ENCODE results near the gene EML6. TPM values are rescaled to one million over a fixed set of nuclear protein-coding genes. Genes with fewer than 3 reads are reported as not detected.

The EML6 gene
- total and polyA plus RNA-seq, 4 donors, result 0.94 to 5.1 (median 2.0) TPM

DNA sequence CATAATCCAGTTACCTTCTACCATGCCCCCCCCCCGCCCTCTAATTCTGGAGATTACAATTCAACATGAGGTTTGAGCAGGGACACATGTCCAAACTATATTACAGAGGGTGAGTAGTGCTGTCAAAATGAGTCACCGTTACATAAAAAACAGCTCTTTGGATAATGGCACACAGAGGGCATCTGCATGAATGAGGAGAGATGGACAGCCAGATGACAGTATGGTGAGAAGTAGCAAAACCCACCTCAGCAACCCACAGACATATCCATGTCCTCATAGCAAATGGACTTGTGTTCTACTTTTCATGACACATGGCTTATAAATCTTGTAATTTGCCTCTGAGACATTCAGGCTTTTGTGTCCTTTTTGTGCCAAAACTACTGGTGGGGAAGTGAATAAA, 132.0 kb downstream of the EML6 start:
- ATAC-seq (ENCODE audit: insufficient read depth, low FRiP score), result no peak
- no peak for TF ChIP-seq CTCF (IDR thresholded peaks at IDR 0.05; ENCODE audit: control extremely low read depth, extremely low read depth)
- no peak overlapping the region for H3K9ac ChIP-seq (ENCODE audit: insufficient read depth in 1 of 2, low read length in 2 of 2)
- no peaks in the 10 kb centered on the region for H3K36me3 ChIP-seq (ENCODE audit: control insufficient read depth in 4 of 4, insufficient read depth in 4 of 4, low read length in 4 of 4)
- DNase-seq, result no peak
- no peak overlapping the region for H3K27ac ChIP-seq (ENCODE audit: low read depth in 1 of 2, low read length in 1 of 2)
- 94% methylated on average over 2 of the region's 2 CpGs for WGBS, 2 donors
- no peak overlapping the region for H3K4me3 ChIP-seq
- peaks cover 0 to 2% (median 0%) of the 10 kb centered on the region in 4 donors for H3K9me3 ChIP-seq (ENCODE audit: control insufficient read depth in 4 of 4, insufficient read depth in 3 of 4, low read length in 3 of 4)
- no peaks in the 10 kb centered on the region for H3K27me3 ChIP-seq (ENCODE audit: control insufficient read depth in 3 of 3, insufficient read depth in 3 of 3, low read length in 2 of 3)
- H3K4me1 ChIP-seq (ENCODE audit: control insufficient read depth in 5 of 5, insufficient read depth in 5 of 5, low read length in 5 of 5), result peaks cover 0 to 4% (median 0%) of the 10 kb centered on the region in 5 donors

- H3K36me3 ChIP-seq (ENCODE audit: control insufficient read depth in 4 of 4, insufficient read depth in 4 of 4, low read length in 4 of 4), result no peaks in the 10 kb centered on the region
- H3K4me1 ChIP-seq (ENCODE audit: control insufficient read depth in 5 of 5, insufficient read depth in 5 of 5, low read length in 5 of 5), result peaks cover 0 to 4% (median 0%) of the 10 kb centered on the region in 5 donors
- 58 to 83% methylated on average over 3 of the region's 3 CpGs for WGBS, 2 donors
- H3K27ac ChIP-seq (ENCODE audit: low read depth in 1 of 2, low read length in 1 of 2), result no peak overlapping the region
- no peak for TF ChIP-seq CTCF (IDR thresholded peaks at IDR 0.05; ENCODE audit: control extremely low read depth, extremely low read depth)
- no peak overlapping the region for H3K4me3 ChIP-seq
- H3K9me3 ChIP-seq (ENCODE audit: control insufficient read depth in 4 of 4, insufficient read depth in 3 of 4, low read length in 3 of 4), result peaks cover 0 to 2% (median 0%) of the 10 kb centered on the region in 4 donors
- no peaks in the 10 kb centered on the region for H3K27me3 ChIP-seq (ENCODE audit: control insufficient read depth in 3 of 3, insufficient read depth in 3 of 3, low read length in 2 of 3)
- DNase-seq (no peak), ATAC-seq (ENCODE audit: insufficient read depth, low FRiP score) (no peak)
- no peak overlapping the region for H3K9ac ChIP-seq (ENCODE audit: insufficient read depth in 1 of 2, low read length in 2 of 2)
These were observed 134.7 kb downstream of the EML6 start for GRCh38 chr2:54858021-54858681.

DNA sequence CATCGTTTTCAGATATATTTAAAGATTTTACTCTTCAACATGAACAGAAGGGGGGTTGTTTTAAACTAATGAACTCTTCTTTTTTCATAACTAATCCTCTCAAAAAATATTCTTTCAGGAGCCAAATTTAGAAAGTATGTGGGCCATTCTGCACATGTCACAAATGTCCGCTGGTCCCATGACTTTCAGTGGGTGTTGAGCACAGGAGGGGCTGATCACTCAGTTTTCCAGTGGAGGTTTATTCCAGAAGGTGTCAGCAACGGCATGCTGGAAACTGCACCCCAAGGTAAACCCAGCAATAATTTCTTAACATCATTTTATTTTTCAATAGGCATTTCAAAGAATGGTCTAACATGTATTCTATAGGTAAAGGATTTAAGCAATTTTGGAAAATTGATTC, 136.0 kb downstream of the EML6 start:
- ATAC-seq (ENCODE audit: insufficient read depth, low FRiP score), result no peak
- H3K4me3 ChIP-seq, result no peak overlapping the region
- H3K27ac ChIP-seq (ENCODE audit: low read depth in 1 of 2, low read length in 1 of 2), result no peak overlapping the region
- no peaks in the 10 kb centered on the region for H3K36me3 ChIP-seq (ENCODE audit: control insufficient read depth in 4 of 4, insufficient read depth in 4 of 4, low read length in 4 of 4)
- TF ChIP-seq CTCF (IDR thresholded peaks at IDR 0.05; ENCODE audit: control extremely low read depth, extremely low read depth), result no peak
- WGBS, 2 donors, result 87 to 94% methylated on average over 3 of the region's 3 CpGs
- H3K27me3 ChIP-seq (ENCODE audit: control insufficient read depth in 3 of 3, insufficient read depth in 3 of 3, low read length in 2 of 3), result no peaks in the 10 kb centered on the region
- peaks cover 0 to 2% (median 0%) of the 10 kb centered on the region in 4 donors for H3K9me3 ChIP-seq (ENCODE audit: control insufficient read depth in 4 of 4, insufficient read depth in 3 of 4, low read length in 3 of 4)
- no peak overlapping the region for H3K9ac ChIP-seq (ENCODE audit: insufficient read depth in 1 of 2, low read length in 2 of 2)
- DNase-seq, result no peak
- no peaks in the 10 kb centered on the region for H3K4me1 ChIP-seq (ENCODE audit: control insufficient read depth in 5 of 5, insufficient read depth in 5 of 5, low read length in 5 of 5)
